GM12878 (cell line): ENCODE measurements around the gene ASIP. TPM values are rescaled to one million over a fixed set of nuclear protein-coding genes. Genes with fewer than 3 reads are reported as not detected.

Experiments used
- ATAC-seq: fragments of 200-7000 bp; cut with Tn5 transposase; 3 replicates; pipeline ENCODE4 v1.9.1; 2020; ENCODE audit warnings: mild to moderate bottlenecking, moderate library complexity
- BruUV-seq: library from RNA; stranded (reverse); fragments of 400-500 nt; replicated peaks from 2 replicates; lab custom pipeline; 2021; lab: Mats Ljungman, UMichigan
- CTCF ChIA-PET: fragments of 300-600 bp; sonication (Branson Sonifier 250); formaldehyde crosslinking; extraction: SDS; loops from one replicate; lab custom pipeline; 2021; ENCODE audit warnings: inconsistent platforms; lab: Yijun Ruan, JAX
- POLR2A ChIA-PET: fragments of 350-600 bp; formaldehyde crosslinking; extraction: SDS; loops from one replicate; lab custom pipeline; 2021; ENCODE audit warnings: inconsistent platforms; lab: Charles Lee
- RAD21 ChIA-PET: fragments of 300-600 bp; sonication (Branson Sonifier 250); formaldehyde crosslinking; loops from one replicate; lab custom pipeline; 2023; ENCODE audit warnings: antibody characterized with exemption; ENCODE audit not compliant: unreplicated experiment; lab: Charles Lee
- SMC1A ChIA-PET: fragments of 300-600 bp; sonication (Branson Sonifier 250); formaldehyde crosslinking; loops from one replicate; lab custom pipeline; 2023; ENCODE audit not compliant: unreplicated experiment, uncharacterized antibody; lab: Charles Lee
- DNase-seq: peaks from one replicate; pipeline ENCODE4 v3.0.0-alpha.2; 2011; ENCODE audit warnings: low read depth, low spot score
- FAIRE-seq: peaks from 3 replicates; lab custom pipeline; 2011; peaks lifted over from hg19 to GRCh38; lab: Jason Lieb, UNC
- H2AFZ ChIP-seq: 2 replicates; pipeline ENCODE4 v1.6.0; 2011; ENCODE audit warnings: low read depth, low read length, control low read depth; ENCODE audit not compliant: control insufficient read depth
- H3K27ac ChIP-seq: 2 replicates; pipeline ENCODE4 v1.5.1; 2011; ENCODE audit warnings: control low read depth; ENCODE audit not compliant: control insufficient read depth, insufficient read depth
- H3K27me3 ChIP-seq, 2 experiments: replicated peaks in 1 of 2; 2 replicates each; pipeline versions ENCODE4 v1.6.0 to v1.6.1; 2011; ENCODE audit warnings: low read length in 1 of 2; ENCODE audit not compliant: control insufficient read depth in 2 of 2, insufficient read depth in 2 of 2
- H3K36me3 ChIP-seq, 2 experiments: 2 replicates each; pipeline ENCODE4 v1.5.1; 2011; ENCODE audit warnings: low read length in 1 of 2; ENCODE audit not compliant: control insufficient read depth in 2 of 2, insufficient read depth in 2 of 2
- H3K4me1 ChIP-seq: 2 replicates; pipeline ENCODE4 v1.6.1; 2011; ENCODE audit warnings: mild to moderate bottlenecking, low read length, moderate library complexity, mixed read lengths; ENCODE audit not compliant: control insufficient read depth, insufficient read depth
- H3K4me2 ChIP-seq: 2 replicates; pipeline ENCODE4 v1.6.0; 2011; ENCODE audit warnings: control low read depth; ENCODE audit not compliant: control insufficient read depth, insufficient read depth
- H3K4me3 ChIP-seq: fragments of 200-600 bp; sonication (generic); 2 replicates; pipeline ENCODE4 v1.5.1; 2016
- H3K79me2 ChIP-seq: 2 replicates; pipeline ENCODE4 v1.6.0; 2011; ENCODE audit warnings: low read length; ENCODE audit not compliant: control insufficient read depth, insufficient read depth
- H3K9ac ChIP-seq: 2 replicates; pipeline ENCODE4 v1.8.0; 2011; ENCODE audit warnings: low read length, control low read depth, mixed read lengths; ENCODE audit not compliant: control insufficient read depth, insufficient read depth
- H3K9me3 ChIP-seq: replicated peaks from 3 replicates; pipeline ENCODE4 v1.5.1; 2011; ENCODE audit warnings: mild to moderate bottlenecking, low read length; ENCODE audit not compliant: control insufficient read depth, insufficient read depth
- H4K20me1 ChIP-seq: 2 replicates; pipeline ENCODE4 v1.6.0; 2011; ENCODE audit not compliant: control insufficient read depth, insufficient read depth
- CBX3 ChIP-seq: fragments of 200-600 bp; sonication (generic); IDR thresholded peaks from 2 replicates; pipeline ENCODE4 v1.6.1; 2016; ENCODE audit warnings: low read depth, borderline replicate concordance
- CREM ChIP-seq: IDR thresholded peaks from 2 replicates; pipeline ENCODE4 v1.6.1; 2014; ENCODE audit warnings: antibody characterized with exemption, low read depth
- EP300 ChIP-seq, 2 experiments: fragments of 150-350 bp in 1 of 2; IDR thresholded peaks; 2 replicates each; pipeline ENCODE4 v1.6.1; 2011 to 2012; ENCODE audit warnings: low read depth in 2 of 2, low read length in 2 of 2, borderline replicate concordance in 1 of 2, improper control_type of control experiment in 1 of 2, inconsistent platforms in 1 of 2; ENCODE audit not compliant: control insufficient read depth in 1 of 2
- PAX5 ChIP-seq: IDR thresholded peaks from 2 replicates; pipeline ENCODE4 v1.6.1; 2011; ENCODE audit warnings: low read depth, low read length, borderline replicate concordance
- ZNF274 ChIP-seq: IDR thresholded peaks from one replicate; pipeline ENCODE4 v1.8.0; 2011; ENCODE audit not compliant: insufficient read length, insufficient read depth
- WGBS: methylation state at CpG from one replicate; pipeline ENCODE4 v1.1.6; 2016; ENCODE audit warnings: low lambda C conversion rate; ENCODE audit not compliant: insufficient replicate concordance, insufficient coverage; ENCODE audit errors: missing lambda C conversion rate; 5-methylcytosine and 5-hydroxymethylcytosine counted together
- in situ Hi-C: fragments of 300-500 bp; cut with MboI; formaldehyde crosslinking; loops from 9 replicates; pipeline ENCODE4 v1.14.3; 2018; ENCODE audit warnings: mixed read lengths
- intact Hi-C: fragments of 100-400 bp; cut with micrococcal nuclease; formaldehyde crosslinking; loops from one replicate; pipeline ENCODE4 v1.14.2; 2022; ENCODE audit not compliant: unreplicated experiment
- polyA plus RNA-seq, 11 experiments: library from polyadenylated mRNA; depleted of rRNA in 4 of 11; unstranded in 6 of 11; stranded (reverse) in 5 of 11; fragments of >200 nt; fragmentation: Nextera tagmentation in 4 of 11; fragmentation: Illumina TruSeq in 1 of 11; extraction: Ambion mirVana in 4 of 11; extraction: Trizol in 1 of 11; gene quantifications; 1 replicate in 1 of 11; 2 replicates in 10 of 11; pipeline versions ENCODE4 v1.2.1 to v1.2.3, GENCODE V29; 2011 to 2016; ENCODE audit warnings: inconsistent platforms in 2 of 11, missing spikeins in 2 of 11, low read depth in 1 of 11
- total RNA-seq, 4 experiments: library from RNA; depleted of rRNA in 3 of 4; stranded (reverse); fragments of >200 nt in 3 of 4; fragmentation: Illumina TruSeq in 1 of 4; extraction: Trizol in 1 of 4; gene quantifications; 2 replicates each; pipeline versions ENCODE4 v1.2.1 to v1.2.3, GENCODE V29; 2013 to 2021
- TF ChIP-seq, protein P1 (sequence below): IDR thresholded peaks from 2 replicates; pipeline ENCODE4 v1.6.1; 2011; ENCODE audit warnings: low read depth, low read length, improper control_type of control experiment, borderline replicate concordance
- TF ChIP-seq, protein P2 (sequence below): IDR thresholded peaks from 2 replicates; pipeline ENCODE4 v1.6.1; 2012; ENCODE audit warnings: improper control_type of control experiment, low read depth, low read length; ENCODE audit not compliant: insufficient replicate concordance
- TF ChIP-seq, protein P3 (sequence below): fragments of 450-650 bp; IDR thresholded peaks from 2 replicates; pipeline ENCODE4 v1.6.1; 2017; ENCODE audit warnings: mild to moderate bottlenecking

Gene ASIP
- total and polyA plus RNA-seq, 10 of the 15 experiments (the other 5 are each of a cell fraction or from before 2014, with no cell fraction given), result 0.29 TPM; not detected in 9

DNA sequence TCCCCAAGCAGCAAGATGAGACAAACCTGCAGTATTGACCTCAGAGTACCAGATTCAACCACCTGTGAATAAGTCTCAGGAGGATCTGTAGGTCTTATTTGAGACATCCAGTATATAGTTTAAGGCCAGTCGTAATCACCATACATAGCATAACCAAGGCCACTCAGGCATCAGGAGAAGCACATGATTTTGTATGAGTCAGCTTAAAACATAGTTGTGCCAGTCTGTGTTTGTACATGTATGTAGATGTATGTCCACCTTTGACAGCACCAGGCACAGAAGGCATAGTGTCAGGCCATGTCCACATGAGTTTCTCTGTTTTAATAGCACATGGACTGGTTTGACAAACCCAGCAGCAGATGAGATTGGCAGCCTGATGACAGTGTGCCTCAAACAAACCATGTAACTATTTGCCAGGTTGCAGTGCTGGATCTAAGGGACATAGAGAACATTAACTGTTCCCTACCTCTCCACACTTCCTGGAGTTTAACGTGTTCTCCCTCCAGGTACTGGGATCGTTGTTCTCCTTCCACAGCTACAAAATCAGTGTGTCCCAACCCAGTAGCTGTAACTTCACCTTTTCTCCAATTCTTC lies 8.6 kb upstream of the ASIP start:
- Histone ChIP-seq H3K36me3 (no peaks in the 10 kb centered on the region), H3K9ac (no peak overlapping the region), H3K4me2 (no peak overlapping the region), H3K9me3 (no peaks in the 10 kb centered on the region; the same call in 1 of the 3 replicates), H3K4me1 (no peaks in the 10 kb centered on the region), H3K4me3 (no peak overlapping the region), H4K20me1 (no peaks in the 10 kb centered on the region), H2AFZ (no peak overlapping the region), H3K79me2 (no peaks in the 10 kb centered on the region), H3K27ac (no peak overlapping the region), H3K27me3 (no peaks in the 10 kb centered on the region)
- ChIA-PET CTCF (no interaction called here), SMC1A (no interaction called here), POLR2A (no interaction called here), RAD21 (no interaction called here)
- in situ Hi-C loops, result no loop called here
- FAIRE-seq, result no peak
- intact Hi-C loops, result no loop called here
- BruUV-seq, result no TSS peak
- TF ChIP-seq CREM (no peak), ZNF274 (no peak), EP300 (IDR thresholded peaks at IDR 0.05; ENCODE audit: borderline replicate concordance in 1 of 2, control insufficient read depth in 1 of 2, low read depth in 2 of 2, low read length in 2 of 2) (no peak), CBX3 (no peak), PAX5 (no peak)
- TF ChIP-seq, protein P1, sequence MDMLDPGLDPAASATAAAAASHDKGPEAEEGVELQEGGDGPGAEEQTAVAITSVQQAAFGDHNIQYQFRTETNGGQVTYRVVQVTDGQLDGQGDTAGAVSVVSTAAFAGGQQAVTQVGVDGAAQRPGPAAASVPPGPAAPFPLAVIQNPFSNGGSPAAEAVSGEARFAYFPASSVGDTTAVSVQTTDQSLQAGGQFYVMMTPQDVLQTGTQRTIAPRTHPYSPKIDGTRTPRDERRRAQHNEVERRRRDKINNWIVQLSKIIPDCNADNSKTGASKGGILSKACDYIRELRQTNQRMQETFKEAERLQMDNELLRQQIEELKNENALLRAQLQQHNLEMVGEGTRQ, result no peak
- TF ChIP-seq, protein P2, sequence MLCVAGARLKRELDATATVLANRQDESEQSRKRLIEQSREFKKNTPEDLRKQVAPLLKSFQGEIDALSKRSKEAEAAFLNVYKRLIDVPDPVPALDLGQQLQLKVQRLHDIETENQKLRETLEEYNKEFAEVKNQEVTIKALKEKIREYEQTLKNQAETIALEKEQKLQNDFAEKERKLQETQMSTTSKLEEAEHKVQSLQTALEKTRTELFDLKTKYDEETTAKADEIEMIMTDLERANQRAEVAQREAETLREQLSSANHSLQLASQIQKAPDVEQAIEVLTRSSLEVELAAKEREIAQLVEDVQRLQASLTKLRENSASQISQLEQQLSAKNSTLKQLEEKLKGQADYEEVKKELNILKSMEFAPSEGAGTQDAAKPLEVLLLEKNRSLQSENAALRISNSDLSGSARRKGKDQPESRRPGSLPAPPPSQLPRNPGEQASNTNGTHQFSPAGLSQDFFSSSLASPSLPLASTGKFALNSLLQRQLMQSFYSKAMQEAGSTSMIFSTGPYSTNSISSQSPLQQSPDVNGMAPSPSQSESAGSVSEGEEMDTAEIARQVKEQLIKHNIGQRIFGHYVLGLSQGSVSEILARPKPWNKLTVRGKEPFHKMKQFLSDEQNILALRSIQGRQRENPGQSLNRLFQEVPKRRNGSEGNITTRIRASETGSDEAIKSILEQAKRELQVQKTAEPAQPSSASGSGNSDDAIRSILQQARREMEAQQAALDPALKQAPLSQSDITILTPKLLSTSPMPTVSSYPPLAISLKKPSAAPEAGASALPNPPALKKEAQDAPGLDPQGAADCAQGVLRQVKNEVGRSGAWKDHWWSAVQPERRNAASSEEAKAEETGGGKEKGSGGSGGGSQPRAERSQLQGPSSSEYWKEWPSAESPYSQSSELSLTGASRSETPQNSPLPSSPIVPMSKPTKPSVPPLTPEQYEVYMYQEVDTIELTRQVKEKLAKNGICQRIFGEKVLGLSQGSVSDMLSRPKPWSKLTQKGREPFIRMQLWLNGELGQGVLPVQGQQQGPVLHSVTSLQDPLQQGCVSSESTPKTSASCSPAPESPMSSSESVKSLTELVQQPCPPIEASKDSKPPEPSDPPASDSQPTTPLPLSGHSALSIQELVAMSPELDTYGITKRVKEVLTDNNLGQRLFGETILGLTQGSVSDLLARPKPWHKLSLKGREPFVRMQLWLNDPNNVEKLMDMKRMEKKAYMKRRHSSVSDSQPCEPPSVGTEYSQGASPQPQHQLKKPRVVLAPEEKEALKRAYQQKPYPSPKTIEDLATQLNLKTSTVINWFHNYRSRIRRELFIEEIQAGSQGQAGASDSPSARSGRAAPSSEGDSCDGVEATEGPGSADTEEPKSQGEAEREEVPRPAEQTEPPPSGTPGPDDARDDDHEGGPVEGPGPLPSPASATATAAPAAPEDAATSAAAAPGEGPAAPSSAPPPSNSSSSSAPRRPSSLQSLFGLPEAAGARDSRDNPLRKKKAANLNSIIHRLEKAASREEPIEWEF, result no peak
- TF ChIP-seq, protein P3, sequence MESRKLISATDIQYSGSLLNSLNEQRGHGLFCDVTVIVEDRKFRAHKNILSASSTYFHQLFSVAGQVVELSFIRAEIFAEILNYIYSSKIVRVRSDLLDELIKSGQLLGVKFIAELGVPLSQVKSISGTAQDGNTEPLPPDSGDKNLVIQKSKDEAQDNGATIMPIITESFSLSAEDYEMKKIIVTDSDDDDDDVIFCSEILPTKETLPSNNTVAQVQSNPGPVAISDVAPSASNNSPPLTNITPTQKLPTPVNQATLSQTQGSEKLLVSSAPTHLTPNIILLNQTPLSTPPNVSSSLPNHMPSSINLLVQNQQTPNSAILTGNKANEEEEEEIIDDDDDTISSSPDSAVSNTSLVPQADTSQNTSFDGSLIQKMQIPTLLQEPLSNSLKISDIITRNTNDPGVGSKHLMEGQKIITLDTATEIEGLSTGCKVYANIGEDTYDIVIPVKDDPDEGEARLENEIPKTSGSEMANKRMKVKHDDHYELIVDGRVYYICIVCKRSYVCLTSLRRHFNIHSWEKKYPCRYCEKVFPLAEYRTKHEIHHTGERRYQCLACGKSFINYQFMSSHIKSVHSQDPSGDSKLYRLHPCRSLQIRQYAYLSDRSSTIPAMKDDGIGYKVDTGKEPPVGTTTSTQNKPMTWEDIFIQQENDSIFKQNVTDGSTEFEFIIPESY, result no peak
- no peak for DNase-seq
- ATAC-seq, result no peak
- WGBS, result 38% methylated on average over 3 of the region's 3 CpGs
